ENCODE results near the gene CCDC12.

DNA sequence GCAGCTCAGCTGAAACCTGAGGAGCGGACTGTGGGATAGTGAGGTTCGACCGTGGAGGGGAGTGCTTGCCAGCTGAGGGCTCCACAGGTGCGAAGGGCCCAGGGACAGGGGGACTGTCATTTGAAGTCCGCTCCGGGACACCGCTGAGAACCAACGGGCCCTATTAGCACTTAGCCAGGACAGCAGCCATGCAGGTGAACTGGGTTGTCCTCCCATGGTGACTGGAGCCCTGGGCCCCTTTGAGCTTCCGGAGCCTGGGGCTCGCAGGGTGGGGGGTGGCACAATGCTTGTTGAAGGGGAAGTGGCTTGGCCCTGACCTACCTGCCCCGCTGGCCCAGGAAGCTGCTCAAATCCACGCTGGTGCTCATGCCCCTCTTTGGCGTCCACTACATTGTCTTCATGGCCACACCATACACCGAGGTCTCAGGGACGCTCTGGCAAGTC is 74.3 kb downstream of the CCDC12 start:
- TF ChIP-seq NFRKB (IDR thresholded peaks at IDR 0.05): no peak
- TF ChIP-seq TARDBP (IDR thresholded peaks at IDR 0.05): no peak
- TF ChIP-seq FOXA1 (IDR thresholded peaks at IDR 0.05): no peak
- TF ChIP-seq SP1 (IDR thresholded peaks at IDR 0.05): no peak
- TF ChIP-seq BHLHE40 (IDR thresholded peaks at IDR 0.05; ENCODE audit: borderline replicate concordance): no peak
- TF ChIP-seq ARNT (IDR thresholded peaks at IDR 0.05): no peak
- no peak for TF ChIP-seq FOXM1 (IDR thresholded peaks at IDR 0.05; ENCODE audit: borderline replicate concordance)
- no peak for TF ChIP-seq ELF4 (IDR thresholded peaks at IDR 0.05)
- TF ChIP-seq, protein P1, sequence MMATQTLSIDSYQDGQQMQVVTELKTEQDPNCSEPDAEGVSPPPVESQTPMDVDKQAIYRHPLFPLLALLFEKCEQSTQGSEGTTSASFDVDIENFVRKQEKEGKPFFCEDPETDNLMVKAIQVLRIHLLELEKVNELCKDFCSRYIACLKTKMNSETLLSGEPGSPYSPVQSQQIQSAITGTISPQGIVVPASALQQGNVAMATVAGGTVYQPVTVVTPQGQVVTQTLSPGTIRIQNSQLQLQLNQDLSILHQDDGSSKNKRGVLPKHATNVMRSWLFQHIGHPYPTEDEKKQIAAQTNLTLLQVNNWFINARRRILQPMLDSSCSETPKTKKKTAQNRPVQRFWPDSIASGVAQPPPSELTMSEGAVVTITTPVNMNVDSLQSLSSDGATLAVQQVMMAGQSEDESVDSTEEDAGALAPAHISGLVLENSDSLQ (IDR thresholded peaks at IDR 0.05): no peak
- no peak for TF ChIP-seq ZNF384 (IDR thresholded peaks at IDR 0.05)
- no peak for TF ChIP-seq SUZ12 (IDR thresholded peaks at IDR 0.05)
- TF ChIP-seq CTBP1 (IDR thresholded peaks at IDR 0.05; ENCODE audit: borderline replicate concordance): no peak
- TF ChIP-seq L3MBTL2 (conservative IDR thresholded peaks at IDR 0.05): no peak
